A673 (cell line): ENCODE measurements around the gene HMGA1.

Experiments
- EZH2 ChIP-seq: fragments of 200-600 bp; sonication (generic); IDR thresholded peaks from 2 replicates; pipeline ENCODE4 v1.6.1; 2017; ENCODE audit warnings: borderline replicate concordance, low read depth, mild to moderate bottlenecking, mixed read lengths, antibody characterized with exemption, low read length; ENCODE audit not compliant: poor library complexity, severe bottlenecking
- TF ChIP-seq, protein P1 (sequence below): fragments of 300-800, 200-600 bp; sonication (generic); conservative IDR thresholded peaks from 2 replicates; pipeline ENCODE4 v1.5.1; 2017; ENCODE audit warnings: low read depth, mild to moderate bottlenecking, antibody characterized with exemption, low read length, moderate library complexity, mixed read lengths

DNA sequence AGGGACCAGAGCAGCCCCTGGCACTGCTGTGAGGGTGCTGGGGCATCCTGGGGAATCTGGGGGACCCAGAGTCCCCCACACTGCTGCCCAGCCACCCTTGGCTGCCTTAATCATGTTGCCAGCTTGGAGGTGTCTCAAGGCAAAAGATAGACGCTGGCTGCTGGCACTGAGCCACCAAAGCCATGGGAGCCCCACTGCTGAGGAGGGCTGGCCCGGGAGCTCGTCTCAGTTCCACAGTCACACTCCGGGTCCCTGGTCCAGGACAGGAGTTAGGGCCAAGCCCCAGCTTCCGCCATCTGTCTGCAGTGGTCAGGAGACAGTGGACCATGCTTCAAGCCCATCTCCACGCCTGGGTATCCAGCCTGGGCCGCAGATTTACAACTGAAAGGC, 41.0 kb upstream of the HMGA1 start:
- TF ChIP-seq, protein P1, sequence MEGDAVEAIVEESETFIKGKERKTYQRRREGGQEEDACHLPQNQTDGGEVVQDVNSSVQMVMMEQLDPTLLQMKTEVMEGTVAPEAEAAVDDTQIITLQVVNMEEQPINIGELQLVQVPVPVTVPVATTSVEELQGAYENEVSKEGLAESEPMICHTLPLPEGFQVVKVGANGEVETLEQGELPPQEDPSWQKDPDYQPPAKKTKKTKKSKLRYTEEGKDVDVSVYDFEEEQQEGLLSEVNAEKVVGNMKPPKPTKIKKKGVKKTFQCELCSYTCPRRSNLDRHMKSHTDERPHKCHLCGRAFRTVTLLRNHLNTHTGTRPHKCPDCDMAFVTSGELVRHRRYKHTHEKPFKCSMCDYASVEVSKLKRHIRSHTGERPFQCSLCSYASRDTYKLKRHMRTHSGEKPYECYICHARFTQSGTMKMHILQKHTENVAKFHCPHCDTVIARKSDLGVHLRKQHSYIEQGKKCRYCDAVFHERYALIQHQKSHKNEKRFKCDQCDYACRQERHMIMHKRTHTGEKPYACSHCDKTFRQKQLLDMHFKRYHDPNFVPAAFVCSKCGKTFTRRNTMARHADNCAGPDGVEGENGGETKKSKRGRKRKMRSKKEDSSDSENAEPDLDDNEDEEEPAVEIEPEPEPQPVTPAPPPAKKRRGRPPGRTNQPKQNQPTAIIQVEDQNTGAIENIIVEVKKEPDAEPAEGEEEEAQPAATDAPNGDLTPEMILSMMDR: no peak
- no peak for TF ChIP-seq EZH2
